ENCODE results near the gene TCF7. TPM values are rescaled to one million over a fixed set of nuclear protein-coding genes. Genes with fewer than 3 reads are reported as not detected.

Gene TCF7
- total RNA-seq, 2 experiments from 2014 or later = 0.97 to 1.1 TPM

DNA sequence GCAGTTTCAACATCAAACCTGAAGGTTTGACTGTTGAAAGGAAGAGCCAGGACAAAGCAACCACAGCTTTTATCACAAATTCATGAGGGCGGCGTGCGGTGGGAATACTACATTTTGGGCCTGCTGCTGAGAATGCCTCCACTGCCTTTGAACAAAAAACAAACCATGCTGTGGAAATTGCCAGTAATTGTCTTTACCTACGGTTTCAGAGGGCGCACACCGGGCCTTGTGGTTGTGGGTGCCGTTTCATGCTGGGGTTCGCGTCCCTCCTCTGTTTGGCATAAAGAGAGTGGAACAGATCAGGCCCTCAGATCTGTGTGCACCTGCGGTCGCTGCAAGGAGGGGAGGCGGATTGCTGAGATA lies 27.6 kb upstream of the TCF7 start:
- Histone ChIP-seq H3K4me1 (ENCODE audit: insufficient read depth, low read length, poor library complexity, severe bottlenecking) (peaks cover 11% of the 10 kb centered on the region), H3K27ac (ENCODE audit: low read depth, low read length, poor library complexity, severe bottlenecking) (no peak overlapping the region), H2AFZ (ENCODE audit: low read length) (no peak overlapping the region), H4K20me1 (ENCODE audit: insufficient read depth, low read length) (no peaks in the 10 kb centered on the region), H3K36me3 (ENCODE audit: insufficient read depth, low read length) (no peaks in the 10 kb centered on the region), H3K9me3 (ENCODE audit: low read length) (no peaks in the 10 kb centered on the region), H3K4me2 (ENCODE audit: low read length) (no peak overlapping the region), H3K9me2 (ENCODE audit: insufficient read depth, low read length) (no peaks in the 10 kb centered on the region), H3K4me3 (ENCODE audit: low read depth, low read length, poor library complexity, severe bottlenecking) (no peak overlapping the region), H3K79me2 (ENCODE audit: insufficient read depth, low read depth, low read length) (no peaks in the 10 kb centered on the region)
- CTCF ChIA-PET (ENCODE audit: unreplicated experiment) = no interaction called here
- DNase-seq (ENCODE audit: low spot score) = no peak
- TF ChIP-seq, protein P1, sequence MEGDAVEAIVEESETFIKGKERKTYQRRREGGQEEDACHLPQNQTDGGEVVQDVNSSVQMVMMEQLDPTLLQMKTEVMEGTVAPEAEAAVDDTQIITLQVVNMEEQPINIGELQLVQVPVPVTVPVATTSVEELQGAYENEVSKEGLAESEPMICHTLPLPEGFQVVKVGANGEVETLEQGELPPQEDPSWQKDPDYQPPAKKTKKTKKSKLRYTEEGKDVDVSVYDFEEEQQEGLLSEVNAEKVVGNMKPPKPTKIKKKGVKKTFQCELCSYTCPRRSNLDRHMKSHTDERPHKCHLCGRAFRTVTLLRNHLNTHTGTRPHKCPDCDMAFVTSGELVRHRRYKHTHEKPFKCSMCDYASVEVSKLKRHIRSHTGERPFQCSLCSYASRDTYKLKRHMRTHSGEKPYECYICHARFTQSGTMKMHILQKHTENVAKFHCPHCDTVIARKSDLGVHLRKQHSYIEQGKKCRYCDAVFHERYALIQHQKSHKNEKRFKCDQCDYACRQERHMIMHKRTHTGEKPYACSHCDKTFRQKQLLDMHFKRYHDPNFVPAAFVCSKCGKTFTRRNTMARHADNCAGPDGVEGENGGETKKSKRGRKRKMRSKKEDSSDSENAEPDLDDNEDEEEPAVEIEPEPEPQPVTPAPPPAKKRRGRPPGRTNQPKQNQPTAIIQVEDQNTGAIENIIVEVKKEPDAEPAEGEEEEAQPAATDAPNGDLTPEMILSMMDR (conservative IDR thresholded peaks at IDR 0.05; ENCODE audit: low read length) = no peak
- no peak for TF ChIP-seq EZH2phosphoT487 (IDR thresholded peaks at IDR 0.05; ENCODE audit: borderline replicate concordance, low read depth, low read length)
- intact Hi-C loops (cut with micrococcal nuclease; ENCODE audit: unreplicated experiment) = no loop called here
- BruUV-seq (replicated peaks) = no TSS peak
- POLR2A ChIA-PET = no interaction called here

DNA sequence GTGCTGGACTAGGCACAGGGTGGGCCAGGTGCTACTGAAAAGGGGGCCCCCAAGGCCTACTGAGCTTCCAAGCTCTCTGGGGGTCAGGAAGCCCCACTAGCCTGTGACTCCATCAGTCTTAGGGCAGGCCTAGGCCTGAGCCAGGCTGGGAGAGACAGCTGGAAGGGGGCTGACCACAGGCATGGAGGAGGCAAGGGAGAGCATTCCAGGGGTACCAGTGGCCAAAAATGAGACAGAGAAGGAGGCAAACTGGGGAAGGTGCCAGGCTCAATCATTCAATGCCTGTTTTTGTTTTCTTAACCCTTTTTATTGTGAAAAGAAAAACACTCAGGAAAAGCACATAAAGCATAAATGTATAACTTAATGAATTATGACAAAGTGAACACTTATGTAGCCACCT lies 26.2 kb upstream of the TCF7 start:
- BruUV-seq (replicated peaks) = no TSS peak
- H3K79me2 ChIP-seq (ENCODE audit: insufficient read depth, low read depth, low read length) = no peaks in the 10 kb centered on the region
- intact Hi-C loops (cut with micrococcal nuclease; ENCODE audit: unreplicated experiment) = no loop called here
- DNase-seq (ENCODE audit: low spot score) = no peak
- no peaks in the 10 kb centered on the region for H3K9me2 ChIP-seq (ENCODE audit: insufficient read depth, low read length)
- CTCF ChIA-PET (ENCODE audit: unreplicated experiment) = no interaction called here
- peaks cover 11% of the 10 kb centered on the region for H3K4me1 ChIP-seq (ENCODE audit: insufficient read depth, low read length, poor library complexity, severe bottlenecking)
- no peaks in the 10 kb centered on the region for H3K9me3 ChIP-seq (ENCODE audit: low read length)
- H3K36me3 ChIP-seq (ENCODE audit: insufficient read depth, low read length) = no peaks in the 10 kb centered on the region
- POLR2A ChIA-PET = interaction anchor here (0.6 to 0.7 kb wide), 2 partner anchors 55 to 89 kb away, joined by 3 to 4 read pairs; no protein-coding TSS in a partner anchor
- no peak for TF ChIP-seq EZH2phosphoT487 (IDR thresholded peaks at IDR 0.05; ENCODE audit: borderline replicate concordance, low read depth, low read length)
- TF ChIP-seq, protein P1 (conservative IDR thresholded peaks at IDR 0.05; ENCODE audit: low read length) = no peak
- no peak overlapping the region for H2AFZ ChIP-seq (ENCODE audit: low read length)
- no peak overlapping the region for H3K4me3 ChIP-seq (ENCODE audit: low read depth, low read length, poor library complexity, severe bottlenecking)
- H3K4me2 ChIP-seq (ENCODE audit: low read length) = no peak overlapping the region
- no peak overlapping the region for H3K27ac ChIP-seq (ENCODE audit: low read depth, low read length, poor library complexity, severe bottlenecking)
- H4K20me1 ChIP-seq (ENCODE audit: insufficient read depth, low read length) = no peaks in the 10 kb centered on the region

- Histone ChIP-seq H3K27ac (ENCODE audit: low read depth, low read length, poor library complexity, severe bottlenecking) (no peak overlapping the region), H3K4me1 (ENCODE audit: insufficient read depth, low read length, poor library complexity, severe bottlenecking) (peaks cover 11% of the 10 kb centered on the region), H3K4me2 (ENCODE audit: low read length) (no peak overlapping the region), H3K9me3 (ENCODE audit: low read length) (no peaks in the 10 kb centered on the region), H4K20me1 (ENCODE audit: insufficient read depth, low read length) (no peaks in the 10 kb centered on the region), H3K9me2 (ENCODE audit: insufficient read depth, low read length) (no peaks in the 10 kb centered on the region), H3K36me3 (ENCODE audit: insufficient read depth, low read length) (no peaks in the 10 kb centered on the region), H2AFZ (ENCODE audit: low read length) (no peak overlapping the region), H3K79me2 (ENCODE audit: insufficient read depth, low read depth, low read length) (no peaks in the 10 kb centered on the region), H3K4me3 (ENCODE audit: low read depth, low read length, poor library complexity, severe bottlenecking) (no peak overlapping the region)
- ChIA-PET CTCF (ENCODE audit: unreplicated experiment) (no interaction called here), POLR2A (interaction anchor here (0.7 kb wide), 1 partner anchor 88 kb away, joined by 3 read pairs; no protein-coding TSS in a partner anchor)
- intact Hi-C loops (cut with micrococcal nuclease; ENCODE audit: unreplicated experiment) = no loop called here
- BruUV-seq (replicated peaks) = no TSS peak
- DNase-seq (ENCODE audit: low spot score) = no peak
- TF ChIP-seq EZH2phosphoT487 (IDR thresholded peaks at IDR 0.05; ENCODE audit: borderline replicate concordance, low read depth, low read length) = no peak
- TF ChIP-seq, protein P1 (conservative IDR thresholded peaks at IDR 0.05; ENCODE audit: low read length) = no peak
Measured at GRCh38 chr5:134088994-134089560, 25.4 kb upstream of the TCF7 start.

Measured in OCI-LY7 (cell line).